SK-N-SH (cell line): ENCODE results near the gene ZBED4. TPM values are rescaled to one million over a fixed set of nuclear protein-coding genes. Genes with fewer than 3 reads are reported as not detected.

ENCODE experiments used
- CTCF ChIA-PET: fragments of 300-600, 350-600 bp; formaldehyde crosslinking; extraction: SDS; loops from one replicate; lab custom pipeline; 2021; lab: Yijun Ruan, JAX
- POLR2A ChIA-PET: fragments of 350-600 bp; sonication (Branson Sonifier 250); formaldehyde crosslinking; extraction: SDS; loops from one replicate; lab custom pipeline; 2020; ENCODE audit warnings: antibody characterized with exemption, inconsistent platforms; lab: Yijun Ruan, JAX
- DNase-seq: peaks from one replicate; pipeline ENCODE4 v3.0.0; 2012
- H2AFZ ChIP-seq: fragments of 200-600 bp; sonication (generic); 2 replicates; pipeline ENCODE4 v1.8.1; 2016; ENCODE audit warnings: antibody characterized with exemption, mild to moderate bottlenecking, low read depth
- H3F3A ChIP-seq: fragments of 200-600 bp; sonication (generic); replicated peaks from 2 replicates; pipeline ENCODE3; 2016; ENCODE audit warnings: antibody characterized with exemption, mild to moderate bottlenecking; ENCODE audit not compliant: insufficient read depth
- H3K27ac ChIP-seq, 2 experiments: fragments of 200-500 bp in 1 of 2; fragments of 200-600 bp in 1 of 2; sonication (Bioruptor generic) in 1 of 2; sonication (generic), shearing (Covaris generic) in 1 of 2; 2 replicates each; pipeline versions ENCODE4 v1.5.1 to v1.6.1; 2014 to 2016; ENCODE audit warnings: low read depth in 2 of 2, inconsistent platforms in 1 of 2, low read length in 1 of 2, mild to moderate bottlenecking in 1 of 2, mixed read lengths in 1 of 2
- H3K27me3 ChIP-seq: fragments of 200-600 bp; sonication (generic), shearing (Covaris generic); 2 replicates; pipeline ENCODE4 v1.6.1; 2016; ENCODE audit warnings: mixed run types; ENCODE audit not compliant: insufficient read depth
- H3K36me3 ChIP-seq, 2 experiments: fragments of 200-500 bp in 1 of 2; fragments of 200-600 bp in 1 of 2; sonication (Bioruptor generic) in 1 of 2; sonication (generic) in 1 of 2; replicated peaks in 1 of 2; 2 replicates each; pipeline versions ENCODE3 to v1.5.1; 2014 to 2016; ENCODE audit warnings: low read length in 1 of 2, mild to moderate bottlenecking in 1 of 2; ENCODE audit not compliant: insufficient read depth in 2 of 2, control insufficient read depth in 1 of 2
- H3K4me1 ChIP-seq, 2 experiments: fragments of 200-500 bp in 1 of 2; fragments of 200-600 bp in 1 of 2; sonication (Bioruptor generic) in 1 of 2; sonication (generic), shearing (Covaris generic) in 1 of 2; 2 replicates each; pipeline versions ENCODE4 v1.5.1 to v1.6.1; 2014 to 2016; ENCODE audit warnings: low read depth in 1 of 2, low read length in 1 of 2, mixed run types in 1 of 2; ENCODE audit not compliant: insufficient read depth in 2 of 2, control insufficient read depth in 1 of 2
- H3K4me2 ChIP-seq: fragments of 200-600 bp; sonication (generic), shearing (Covaris generic); 2 replicates; pipeline ENCODE4 v1.6.1; 2017; ENCODE audit warnings: mixed run types
- H3K4me3 ChIP-seq, 2 experiments: fragments of 200-500 bp in 1 of 2; fragments of 200-600 bp in 1 of 2; sonication (Bioruptor generic) in 1 of 2; sonication (generic), shearing (Covaris generic) in 1 of 2; 2 replicates each; pipeline versions ENCODE4 v1.5.1 to v1.8.1; 2014 to 2016; ENCODE audit warnings: low read depth in 2 of 2, inconsistent platforms in 1 of 2, low read length in 1 of 2, mild to moderate bottlenecking in 1 of 2, mixed read lengths in 1 of 2, moderate library complexity in 1 of 2
- H3K79me2 ChIP-seq: fragments of 200-600 bp; sonication (generic); 2 replicates; pipeline ENCODE4 v1.8.1; 2017; ENCODE audit warnings: mild to moderate bottlenecking; ENCODE audit not compliant: insufficient read depth
- H3K9ac ChIP-seq: fragments of 200-600 bp; sonication (generic); 2 replicates; pipeline ENCODE4 v1.6.1; 2017; ENCODE audit warnings: mixed run types
- H3K9me2 ChIP-seq: fragments of 200-600 bp; sonication (generic); 2 replicates; pipeline ENCODE4 v1.6.1; 2017; ENCODE audit warnings: mixed run types
- H3K9me3 ChIP-seq: fragments of 200-600 bp; sonication (generic); 2 replicates; pipeline ENCODE4 v1.6.1; 2017; ENCODE audit warnings: mixed run types, mild to moderate bottlenecking, moderate library complexity
- H4K20me1 ChIP-seq: fragments of 200-600 bp; sonication (generic); 2 replicates; pipeline ENCODE4 v1.6.1; 2017; ENCODE audit warnings: mild to moderate bottlenecking, mixed run types; ENCODE audit not compliant: insufficient read depth
- CHD2 ChIP-seq: fragments of 150-350 bp; IDR thresholded peaks from 2 replicates; pipeline ENCODE4 v1.6.1; 2018; ENCODE audit warnings: low read length; ENCODE audit not compliant: partially characterized antibody
- EZH2phosphoT487 ChIP-seq: fragments of 200-600 bp; sonication (generic); IDR thresholded peaks from 2 replicates; pipeline ENCODE4 v1.6.1; 2017; ENCODE audit warnings: low read depth, mixed run types, mild to moderate bottlenecking, antibody characterized with exemption, moderate library complexity, borderline replicate concordance
- FOSL2 ChIP-seq: IDR thresholded peaks from 2 replicates; pipeline ENCODE4 v1.4.0; 2012; ENCODE audit warnings: low read depth, mild to moderate bottlenecking, moderate library complexity, borderline replicate concordance
- FOXJ3 ChIP-seq: sonication (generic); formaldehyde crosslinking; IDR thresholded peaks from 2 replicates; pipeline ENCODE4 v1.5.1; 2020; ENCODE audit warnings: mild to moderate bottlenecking, missing genetic modification reagents
- FOXM1 ChIP-seq: IDR thresholded peaks from 2 replicates; pipeline ENCODE4 v1.4.0; 2012; ENCODE audit warnings: low read depth, mild to moderate bottlenecking
- MXI1 ChIP-seq: IDR thresholded peaks from 2 replicates; pipeline ENCODE4 v1.6.1; 2012; ENCODE audit warnings: mild to moderate bottlenecking, low read depth, low read length, improper control_type of control experiment
- POLR2AphosphoS5 ChIP-seq: IDR thresholded peaks from 2 replicates; pipeline ENCODE4 v1.6.1; 2012; ENCODE audit warnings: low read depth, low read length
- RAD21 ChIP-seq: IDR thresholded peaks from 2 replicates; pipeline ENCODE4 v1.6.1; 2012; ENCODE audit warnings: mild to moderate bottlenecking, low read length
- RCOR1 ChIP-seq: fragments of 150-350 bp; IDR thresholded peaks from 2 replicates; pipeline ENCODE4 v1.6.1; 2017; ENCODE audit warnings: antibody characterized with exemption, low read length
- RXRA ChIP-seq: IDR thresholded peaks from 2 replicates; pipeline ENCODE4 v1.4.0; 2012; ENCODE audit warnings: low read depth, mild to moderate bottlenecking, borderline replicate concordance
- TAF1 ChIP-seq: IDR thresholded peaks from 2 replicates; pipeline ENCODE4 v1.6.1; 2012; ENCODE audit warnings: low read depth, mild to moderate bottlenecking, low read length, moderate library complexity, borderline replicate concordance
- WGBS: methylation state at CpG from one replicate; pipeline ENCODE4 v1.1.6; 2017; ENCODE audit warnings: low lambda C conversion rate; 5-methylcytosine and 5-hydroxymethylcytosine counted together
- polyA plus RNA-seq, 3 experiments: library from polyadenylated mRNA; depleted of rRNA; stranded (reverse); fragments of >200 nt; gene quantifications; 2 replicates each; pipeline ENCODE4 v1.2.3, GENCODE V29; 2012
- TF ChIP-seq, protein P1 (sequence below): fragments of 150-350 bp; IDR thresholded peaks from 2 replicates; pipeline ENCODE4 v1.6.1; 2016; ENCODE audit warnings: mild to moderate bottlenecking, low read depth, low read length
- TF ChIP-seq, protein P2 (sequence below): IDR thresholded peaks from 2 replicates; pipeline ENCODE4 v1.4.0; 2012; ENCODE audit warnings: low read depth, borderline replicate concordance
- TF ChIP-seq, protein P3 (sequence below): IDR thresholded peaks from 2 replicates; pipeline ENCODE4 v1.4.0; 2012; ENCODE audit warnings: low read depth
- TF ChIP-seq, protein P4 (sequence below): fragments of 200-600 bp; sonication (generic); IDR thresholded peaks from 2 replicates; pipeline ENCODE4 v1.6.1; 2017; ENCODE audit warnings: antibody characterized with exemption, mild to moderate bottlenecking, moderate library complexity

ZBED4 gene
- polyA plus RNA-seq, 1 of the 3 experiments (the other 2 are of a cell fraction): 7.9 TPM

DNA sequence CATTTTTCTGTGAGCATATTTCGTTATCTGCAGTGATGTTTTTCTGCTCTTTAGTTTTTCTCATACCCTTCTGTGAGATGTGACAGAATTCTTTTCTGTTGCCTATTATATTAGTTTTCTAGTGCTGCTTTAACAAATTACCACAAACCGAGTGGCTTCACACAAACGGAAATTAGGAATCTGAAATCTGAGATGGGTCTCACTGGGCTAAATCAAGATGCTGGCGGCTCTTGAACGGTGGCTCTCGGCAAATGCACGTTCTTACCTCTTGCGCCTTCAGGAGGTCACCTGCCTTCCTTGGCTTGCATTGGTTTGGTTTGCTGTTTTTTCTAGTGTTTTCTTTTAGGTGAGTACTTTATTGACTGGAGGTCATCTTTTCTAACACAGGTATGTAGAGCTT is 13.0 kb downstream of the ZBED4 start:
- H3K27ac ChIP-seq: no peak overlapping the region
- H3F3A ChIP-seq: no peaks in the 10 kb centered on the region
- H3K9ac ChIP-seq: no peak overlapping the region
- no peak overlapping the region for H3K4me3 ChIP-seq
- peaks cover 3% of the 10 kb centered on the region; the same call in 1 of the 2 replicates for H3K9me3 ChIP-seq
- H4K20me1 ChIP-seq: peaks cover 43% of the 10 kb centered on the region
- peaks cover 0 to 22% of the 10 kb centered on the region in 2 experiments for H3K36me3 ChIP-seq
- no peaks in the 10 kb centered on the region for H3K27me3 ChIP-seq
- no peak overlapping the region for H3K4me2 ChIP-seq
- POLR2A ChIA-PET: no interaction called here
- DNase-seq: no peak
- CTCF ChIA-PET: no interaction called here
- WGBS: 94% methylated on average over 8 of the region's 8 CpGs
- no peak for TF ChIP-seq FOSL2
- TF ChIP-seq FOXJ3 (CRISPR knock-in tag): no peak
- TF ChIP-seq, protein P1, sequence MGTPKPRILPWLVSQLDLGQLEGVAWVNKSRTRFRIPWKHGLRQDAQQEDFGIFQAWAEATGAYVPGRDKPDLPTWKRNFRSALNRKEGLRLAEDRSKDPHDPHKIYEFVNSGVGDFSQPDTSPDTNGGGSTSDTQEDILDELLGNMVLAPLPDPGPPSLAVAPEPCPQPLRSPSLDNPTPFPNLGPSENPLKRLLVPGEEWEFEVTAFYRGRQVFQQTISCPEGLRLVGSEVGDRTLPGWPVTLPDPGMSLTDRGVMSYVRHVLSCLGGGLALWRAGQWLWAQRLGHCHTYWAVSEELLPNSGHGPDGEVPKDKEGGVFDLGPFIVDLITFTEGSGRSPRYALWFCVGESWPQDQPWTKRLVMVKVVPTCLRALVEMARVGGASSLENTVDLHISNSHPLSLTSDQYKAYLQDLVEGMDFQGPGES: no peak
- no peak for TF ChIP-seq RXRA
- no peak for TF ChIP-seq RCOR1
- no peak for TF ChIP-seq TAF1
- no peak for TF ChIP-seq RAD21
- no peak for TF ChIP-seq MXI1
- TF ChIP-seq, protein P2, sequence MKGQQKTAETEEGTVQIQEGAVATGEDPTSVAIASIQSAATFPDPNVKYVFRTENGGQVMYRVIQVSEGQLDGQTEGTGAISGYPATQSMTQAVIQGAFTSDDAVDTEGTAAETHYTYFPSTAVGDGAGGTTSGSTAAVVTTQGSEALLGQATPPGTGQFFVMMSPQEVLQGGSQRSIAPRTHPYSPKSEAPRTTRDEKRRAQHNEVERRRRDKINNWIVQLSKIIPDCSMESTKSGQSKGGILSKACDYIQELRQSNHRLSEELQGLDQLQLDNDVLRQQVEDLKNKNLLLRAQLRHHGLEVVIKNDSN: no peak
- no peak for TF ChIP-seq FOXM1
- TF ChIP-seq CHD2: no peak
- TF ChIP-seq, protein P3, sequence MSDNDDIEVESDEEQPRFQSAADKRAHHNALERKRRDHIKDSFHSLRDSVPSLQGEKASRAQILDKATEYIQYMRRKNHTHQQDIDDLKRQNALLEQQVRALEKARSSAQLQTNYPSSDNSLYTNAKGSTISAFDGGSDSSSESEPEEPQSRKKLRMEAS: no peak
- no peak for TF ChIP-seq POLR2AphosphoS5
- TF ChIP-seq, all 33 proteins: peak for 0
- H3K9me2 ChIP-seq: no peaks in the 10 kb centered on the region
- no peak overlapping the region for H2AFZ ChIP-seq
- peaks cover 0 to 2% of the 10 kb centered on the region in 2 experiments; a peak in 1 of 4 replicates for H3K4me1 ChIP-seq
- peaks cover 100% of the 10 kb centered on the region for H3K79me2 ChIP-seq

DNA sequence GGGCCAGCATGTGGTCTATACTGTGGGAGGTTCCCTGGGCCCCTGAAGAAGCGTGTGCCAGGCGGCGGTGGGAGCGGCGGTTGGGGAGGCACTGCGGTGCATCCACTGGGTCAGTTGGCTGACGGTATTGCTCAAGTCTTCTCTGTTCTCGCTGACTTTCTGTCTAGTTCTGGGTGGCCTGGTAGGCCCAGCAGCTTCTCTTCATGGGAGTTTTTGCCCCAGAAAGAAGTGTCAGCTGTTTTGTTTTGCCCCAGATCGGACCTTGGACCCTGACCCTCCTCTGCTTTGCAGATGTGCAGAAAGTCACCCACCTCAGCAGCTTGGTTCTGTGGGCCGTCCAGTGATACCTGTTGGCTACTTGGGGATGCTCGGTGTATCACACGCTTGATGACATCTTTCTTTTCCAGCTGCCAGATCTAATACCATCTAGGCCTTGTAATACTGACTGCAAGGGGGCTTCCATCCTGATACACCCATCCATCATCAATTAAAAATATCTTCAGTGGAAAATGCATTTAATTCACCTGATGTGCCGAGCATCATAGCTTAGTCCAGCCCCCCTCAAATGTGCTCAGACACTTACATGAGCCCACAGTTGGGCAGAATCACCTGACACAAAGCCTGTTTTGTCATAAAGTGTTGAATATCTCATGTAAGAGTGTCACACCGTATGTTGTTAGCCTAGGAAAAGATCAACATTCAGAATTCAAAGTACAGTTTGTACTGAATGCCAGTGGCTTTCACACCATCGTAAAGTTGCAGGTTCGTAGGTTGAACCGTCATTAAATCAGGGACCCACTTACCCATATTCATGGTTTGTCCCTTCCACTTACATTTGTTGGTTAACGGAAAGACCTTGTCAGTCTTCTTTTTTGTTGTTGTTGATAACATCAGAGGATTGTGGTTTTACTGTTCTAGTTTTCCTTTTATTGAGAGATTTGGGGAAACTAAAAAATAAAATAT is 13.9 kb downstream of the ZBED4 start:
- WGBS: 96% methylated on average over 17 of the region's 18 CpGs
- H3K27me3 ChIP-seq: no peaks in the 10 kb centered on the region
- H4K20me1 ChIP-seq: peaks cover 44% of the 10 kb centered on the region
- no peaks in the 10 kb centered on the region for H3K4me1 ChIP-seq
- no peak overlapping the region for H3K9ac ChIP-seq
- peaks cover 3% of the 10 kb centered on the region; the same call in 1 of the 2 replicates for H3K9me3 ChIP-seq
- no peak overlapping the region for H3K27ac ChIP-seq
- no peak for DNase-seq
- H3K36me3 ChIP-seq: peaks cover 0 to 22% of the 10 kb centered on the region in 2 experiments
- H3K79me2 ChIP-seq: peaks cover 100% of the 10 kb centered on the region
- no peaks in the 10 kb centered on the region for H3F3A ChIP-seq
- no peak overlapping the region for H2AFZ ChIP-seq
- CTCF ChIA-PET: interaction anchor here (1.2 kb wide), 1 partner anchor 63 kb away, joined by 3 read pairs; no protein-coding TSS in a partner anchor
- POLR2A ChIA-PET: no interaction called here
- H3K9me2 ChIP-seq: no peaks in the 10 kb centered on the region
- no peak overlapping the region for H3K4me3 ChIP-seq
- no peak overlapping the region for H3K4me2 ChIP-seq
- TF ChIP-seq, protein P1: no peak
- TF ChIP-seq CHD2 (no peak), FOXM1 (no peak), EZH2phosphoT487 (no peak)
- TF ChIP-seq, protein P4, sequence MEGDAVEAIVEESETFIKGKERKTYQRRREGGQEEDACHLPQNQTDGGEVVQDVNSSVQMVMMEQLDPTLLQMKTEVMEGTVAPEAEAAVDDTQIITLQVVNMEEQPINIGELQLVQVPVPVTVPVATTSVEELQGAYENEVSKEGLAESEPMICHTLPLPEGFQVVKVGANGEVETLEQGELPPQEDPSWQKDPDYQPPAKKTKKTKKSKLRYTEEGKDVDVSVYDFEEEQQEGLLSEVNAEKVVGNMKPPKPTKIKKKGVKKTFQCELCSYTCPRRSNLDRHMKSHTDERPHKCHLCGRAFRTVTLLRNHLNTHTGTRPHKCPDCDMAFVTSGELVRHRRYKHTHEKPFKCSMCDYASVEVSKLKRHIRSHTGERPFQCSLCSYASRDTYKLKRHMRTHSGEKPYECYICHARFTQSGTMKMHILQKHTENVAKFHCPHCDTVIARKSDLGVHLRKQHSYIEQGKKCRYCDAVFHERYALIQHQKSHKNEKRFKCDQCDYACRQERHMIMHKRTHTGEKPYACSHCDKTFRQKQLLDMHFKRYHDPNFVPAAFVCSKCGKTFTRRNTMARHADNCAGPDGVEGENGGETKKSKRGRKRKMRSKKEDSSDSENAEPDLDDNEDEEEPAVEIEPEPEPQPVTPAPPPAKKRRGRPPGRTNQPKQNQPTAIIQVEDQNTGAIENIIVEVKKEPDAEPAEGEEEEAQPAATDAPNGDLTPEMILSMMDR: no peak
